HG03196 (cell line): ENCODE data around the gene KHDRBS2.
A peak's percentile ranks its signal among the peaks of the same experiment; 100 is the strongest.

ENCODE experiments used
- ATAC-seq: cut with Tn5 transposase; IDR thresholded peaks from one replicate; pipeline ENCODE4 v1.9.1; 2021; ENCODE audit not compliant: unreplicated experiment

KHDRBS2 gene

DNA sequence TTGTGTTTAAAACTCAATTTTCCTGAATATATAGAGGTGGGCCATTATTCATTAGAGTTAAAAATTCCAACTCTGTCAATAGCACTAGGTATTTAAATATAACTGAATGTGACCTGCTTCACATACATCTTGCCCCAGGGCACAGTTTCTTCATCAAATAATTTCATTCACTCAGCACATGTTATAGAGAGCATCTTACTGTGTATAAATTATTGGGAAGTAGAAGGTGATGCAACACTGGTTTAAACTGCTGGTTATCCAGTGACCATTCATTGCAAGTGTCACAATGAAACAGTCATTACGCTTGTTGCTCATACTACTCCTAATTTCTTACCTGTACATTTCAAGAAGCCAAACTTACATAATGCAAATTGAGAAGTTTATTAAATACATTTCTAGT, 93.4 kb downstream of the KHDRBS2 start:
- ATAC-seq, result no peak

DNA sequence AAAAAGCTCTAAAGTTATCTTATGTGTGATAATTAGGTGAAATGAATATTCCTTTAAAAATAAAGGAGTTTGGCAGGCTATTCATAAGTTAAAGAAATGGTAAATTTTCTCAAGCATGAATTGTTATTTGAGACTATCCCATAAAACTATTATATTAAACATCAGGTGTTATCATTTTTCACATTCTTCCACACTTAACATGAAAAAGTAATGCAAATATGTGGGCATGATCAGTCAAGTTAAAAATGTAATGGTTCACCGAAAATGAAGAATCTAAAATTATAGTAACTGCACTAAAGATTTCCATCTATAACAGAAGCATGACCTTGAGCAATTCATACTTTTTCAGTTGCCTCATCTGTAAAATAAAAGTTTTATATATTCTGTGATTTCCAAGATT, 110.8 kb downstream of the KHDRBS2 start:
- ATAC-seq, result no peak

DNA sequence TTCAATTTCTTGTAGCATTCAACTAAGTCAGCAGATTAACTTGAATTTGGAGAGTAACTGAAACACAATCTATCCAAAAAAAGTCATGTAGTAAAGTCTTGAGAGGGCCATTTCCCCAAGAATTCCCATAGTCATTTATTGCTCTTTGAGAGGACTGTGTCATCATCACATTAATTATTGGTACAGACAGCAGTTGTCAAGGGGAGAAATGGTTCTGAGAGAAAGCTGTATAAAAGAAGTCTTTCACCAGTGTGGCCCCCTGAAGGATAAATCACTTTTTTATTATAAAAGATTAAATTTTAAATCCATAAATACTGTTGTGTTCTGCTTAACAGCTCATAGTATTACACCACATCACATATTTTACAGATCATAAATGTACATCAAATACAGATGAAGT, 111.5 kb downstream of the KHDRBS2 start:
- no peak for ATAC-seq

DNA sequence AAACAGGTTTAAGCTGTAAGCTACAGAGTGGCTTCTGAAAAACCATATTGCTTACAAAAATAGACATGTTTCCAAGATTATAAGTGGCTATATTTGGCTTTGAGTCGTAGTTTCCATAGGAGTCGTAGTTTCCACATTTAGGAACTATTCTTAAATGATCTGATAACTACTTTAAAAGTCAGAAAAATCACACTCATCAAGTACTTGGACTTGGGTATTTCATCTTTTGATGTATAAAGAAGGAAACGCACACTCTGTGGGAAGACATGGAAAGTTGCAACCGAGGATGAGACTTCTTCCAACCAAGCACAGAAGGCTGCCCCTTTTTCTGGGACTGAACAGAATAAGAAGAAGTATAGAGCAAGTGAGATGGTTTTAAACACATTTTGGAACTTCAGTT, 118.3 kb downstream of the KHDRBS2 start:
- ATAC-seq, result no peak

DNA sequence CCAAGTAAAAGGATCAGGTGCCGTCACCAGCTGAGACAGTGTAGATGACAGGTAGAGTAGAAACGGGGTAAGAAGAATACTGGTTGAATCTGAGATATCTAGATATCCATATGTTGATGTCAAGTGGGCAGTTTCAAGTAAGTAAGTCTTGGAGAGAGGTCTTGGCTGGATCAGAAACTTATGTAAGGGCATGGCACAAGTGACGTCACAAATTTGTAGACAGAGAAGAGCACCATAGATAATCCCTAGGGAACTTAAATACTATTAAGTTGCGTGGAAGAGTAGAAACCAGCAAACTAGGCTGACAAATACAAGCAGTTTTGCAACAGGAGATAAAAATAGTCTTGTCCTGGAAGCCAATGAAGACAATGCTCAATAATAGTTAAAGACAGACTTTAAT, 123.2 kb downstream of the KHDRBS2 start:
- ATAC-seq, result no peak

DNA sequence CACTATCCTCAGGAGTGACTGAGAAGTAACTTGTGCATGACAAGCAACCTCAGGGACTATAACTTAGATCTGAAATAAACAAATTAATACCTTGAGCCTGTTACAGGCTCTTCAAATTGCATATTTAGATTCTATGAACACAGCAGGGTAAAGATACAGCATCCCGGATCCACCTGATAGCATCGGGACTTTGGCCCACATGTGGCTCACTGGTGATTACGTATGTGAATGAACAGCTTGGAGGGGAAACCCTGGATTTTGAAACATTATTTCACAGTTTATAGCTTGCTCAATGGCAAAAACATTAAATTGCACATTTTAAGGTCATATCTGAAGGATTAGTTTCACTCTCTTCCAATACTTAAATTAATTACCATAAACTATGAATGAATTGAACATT, 133.2 kb downstream of the KHDRBS2 start:
- no peak for ATAC-seq

DNA sequence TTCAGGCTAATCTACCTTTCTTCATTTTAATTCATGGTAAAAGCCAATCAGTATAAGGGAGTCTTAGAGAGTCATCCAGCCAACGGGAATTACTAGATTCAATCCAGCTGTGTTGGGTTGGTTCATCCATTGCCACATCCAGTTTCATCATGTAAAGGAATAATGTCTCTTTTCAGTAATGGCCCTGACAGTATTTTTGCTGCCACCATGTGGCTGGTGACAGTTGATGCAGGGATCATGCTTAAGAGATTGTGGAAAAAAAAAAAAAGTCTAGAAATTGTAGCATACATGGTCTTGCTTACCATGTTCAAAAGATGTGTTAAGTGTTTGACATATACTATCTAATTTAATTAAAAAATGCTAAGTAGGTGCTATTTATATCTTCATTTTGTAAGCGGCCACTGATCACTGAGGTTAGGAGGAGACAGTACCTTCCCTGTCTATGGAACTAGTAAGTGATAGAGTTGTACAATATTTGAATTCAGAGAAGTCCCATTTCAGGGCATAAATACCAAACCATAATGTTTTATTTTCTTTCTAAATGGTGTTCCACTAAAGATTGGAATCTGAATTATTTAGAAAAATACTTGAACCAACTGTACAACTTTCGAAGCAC, 135.9 kb downstream of the KHDRBS2 start:
- ATAC-seq, result peak; percentile 61

DNA sequence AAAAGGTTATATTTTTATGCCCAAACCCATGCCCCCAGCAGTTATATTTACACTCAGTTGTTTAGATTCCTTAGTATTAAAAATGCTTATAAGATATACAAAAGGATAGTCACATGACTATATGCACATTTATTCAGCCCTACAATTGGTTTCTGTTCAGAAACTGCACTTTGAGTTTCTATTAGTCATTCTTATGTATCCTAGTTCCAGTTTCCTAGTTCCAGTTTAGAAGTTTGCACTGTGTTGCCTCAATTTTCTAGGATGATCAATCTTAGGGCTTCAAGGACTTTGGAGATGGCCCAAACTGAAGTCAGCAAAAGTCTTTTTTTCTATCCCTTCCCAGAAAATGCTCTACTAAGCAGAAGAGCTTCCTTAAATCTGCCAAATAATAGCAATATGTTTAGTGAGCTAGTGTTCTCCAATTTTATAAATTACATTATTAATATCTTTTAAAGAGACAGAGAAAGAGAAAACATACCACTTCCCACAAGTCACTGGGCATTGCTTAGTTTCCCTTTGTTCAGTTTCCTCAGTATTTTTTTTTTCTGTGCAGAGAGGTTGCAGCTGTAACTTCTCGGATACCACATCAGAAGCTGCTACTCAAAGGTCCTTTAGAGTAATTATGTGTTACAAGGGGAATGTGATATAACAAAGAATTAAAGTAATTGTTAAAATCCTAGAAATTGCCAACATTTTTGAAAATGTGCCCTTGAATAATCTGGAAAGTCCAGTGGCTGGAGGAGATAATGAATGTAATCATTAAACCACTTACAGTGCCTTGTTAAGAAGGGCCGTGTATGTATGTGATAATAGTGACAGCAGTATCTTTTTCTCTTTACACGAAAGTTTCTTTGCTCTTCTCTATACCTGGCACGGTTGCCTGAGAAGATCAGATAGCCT, 138.8 kb downstream of the KHDRBS2 start:
- no peak for ATAC-seq

DNA sequence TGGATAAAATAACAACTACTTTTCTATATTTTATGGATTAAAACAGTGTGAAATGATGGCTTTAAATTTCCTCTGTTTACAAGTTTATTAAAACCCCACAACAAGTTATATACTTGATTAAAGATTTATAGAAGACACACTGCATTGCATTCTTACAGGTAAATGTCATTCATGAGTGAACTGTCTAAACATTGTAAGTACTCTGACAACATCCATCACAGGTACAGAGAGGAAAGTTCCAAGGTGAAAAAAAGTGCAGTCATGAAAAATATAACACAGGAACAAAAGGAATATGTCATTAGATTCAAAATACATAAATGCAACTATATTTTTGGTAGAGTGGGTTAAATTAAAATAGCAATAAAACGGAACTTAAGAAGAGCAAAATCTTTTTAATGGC, 156.9 kb downstream of the KHDRBS2 start:
- ATAC-seq, result no peak

DNA sequence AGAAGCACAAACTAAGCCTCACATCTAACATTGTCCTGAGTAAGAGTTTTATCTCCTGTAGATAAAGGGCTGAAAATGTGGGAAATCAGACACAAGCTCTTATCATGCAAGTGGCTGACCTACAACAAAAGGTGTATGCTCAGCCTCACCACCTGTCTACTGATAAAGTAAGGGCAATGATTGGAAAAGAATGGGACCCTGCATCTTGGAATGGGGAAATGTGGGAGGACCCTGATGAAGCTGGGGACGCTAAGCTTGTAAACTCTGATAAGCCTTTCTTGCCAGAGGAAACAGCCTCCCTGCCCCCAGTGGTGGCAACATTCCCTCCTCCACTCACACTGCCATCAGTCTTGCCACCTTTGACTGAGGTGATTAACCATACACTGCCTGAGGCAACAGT, 166.6 kb downstream of the KHDRBS2 start:
- no peak for ATAC-seq

DNA sequence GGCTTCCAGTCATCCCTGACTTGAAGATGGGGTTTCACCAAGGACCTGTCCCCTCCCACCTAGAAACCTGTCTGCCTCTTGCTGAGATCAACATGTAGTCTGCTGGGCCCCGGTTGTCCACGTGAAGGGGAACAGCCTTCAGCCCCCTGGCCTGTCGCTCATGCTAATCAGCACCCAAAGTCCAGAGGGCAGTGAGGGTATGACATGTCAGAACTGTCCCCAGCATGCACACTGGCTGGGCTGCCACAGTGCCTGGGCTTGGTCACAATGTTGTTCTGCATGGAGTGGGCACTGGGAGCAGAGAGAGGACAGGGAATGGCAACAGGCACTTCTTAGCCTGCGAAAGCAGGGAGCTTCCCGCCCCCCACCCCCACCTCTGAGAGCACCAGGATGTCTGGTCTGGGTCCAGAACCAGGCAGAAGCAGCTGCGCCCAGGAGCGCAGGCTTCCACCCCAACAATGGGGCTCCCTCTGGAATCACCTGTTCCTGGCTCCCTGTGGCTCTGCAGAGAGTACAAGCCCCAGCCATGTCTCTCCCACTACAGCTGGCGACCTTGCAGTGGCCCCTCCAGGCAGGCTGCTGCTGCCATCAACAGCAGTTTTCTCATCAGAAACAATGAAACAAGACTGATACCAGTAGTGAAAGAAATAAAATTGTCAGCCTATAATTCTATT, 182.7 kb downstream of the KHDRBS2 start:
- no peak for ATAC-seq

DNA sequence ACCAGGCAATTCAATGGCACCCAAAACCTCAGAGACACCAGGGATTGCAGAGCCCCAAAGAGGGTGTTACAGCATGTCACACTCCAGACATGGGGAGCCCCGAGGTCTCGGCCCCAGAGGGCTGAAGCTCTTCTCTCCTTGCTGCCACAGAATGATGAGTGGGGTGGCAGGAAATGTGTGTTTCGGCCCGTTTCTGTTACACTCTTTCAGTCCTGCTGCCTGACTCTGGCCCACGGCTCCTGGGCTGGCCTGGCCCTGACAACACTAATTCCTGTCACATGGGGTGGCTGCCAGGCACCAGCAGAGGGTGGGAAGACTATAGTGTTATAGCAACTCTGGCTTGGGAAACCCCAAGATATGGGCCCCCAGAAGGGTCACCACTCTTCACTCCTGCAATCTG, 183.6 kb downstream of the KHDRBS2 start:
- no peak for ATAC-seq

DNA sequence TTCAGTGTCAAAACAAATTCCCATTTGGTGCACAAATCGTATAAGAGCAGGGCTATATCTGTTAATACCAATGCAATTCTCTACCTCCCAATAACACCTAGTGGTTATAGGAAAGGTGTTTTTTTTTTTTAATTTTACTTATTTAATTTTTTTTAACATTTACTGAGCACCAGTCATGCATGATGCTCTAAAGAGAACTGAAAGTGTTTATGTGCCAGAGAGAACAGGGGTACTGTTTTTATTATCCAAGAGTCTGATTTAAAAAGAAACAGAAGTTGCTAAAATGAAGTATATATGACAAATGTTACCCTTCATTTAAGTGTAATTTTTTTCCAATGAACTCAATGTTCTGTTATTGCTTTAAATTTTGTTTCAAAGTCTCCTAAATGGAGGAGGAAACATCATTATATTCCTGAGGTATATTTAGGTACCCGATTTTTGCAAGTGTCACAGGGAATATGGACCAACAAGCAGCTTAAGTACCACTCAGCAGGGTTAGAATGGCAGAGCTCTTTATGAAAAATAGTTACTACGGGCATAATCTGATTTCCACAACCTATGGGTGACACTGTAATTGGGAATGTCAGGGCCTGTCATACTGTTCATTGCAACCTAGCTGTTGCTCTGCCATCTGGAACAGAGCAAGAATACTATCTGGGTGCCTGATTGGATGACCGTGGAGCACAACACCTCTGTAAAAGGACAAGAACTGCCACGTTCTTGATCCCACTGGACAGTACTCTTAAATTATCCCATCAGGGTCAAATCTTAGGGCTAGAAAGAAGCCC, 195.4 kb downstream of the KHDRBS2 start:
- ATAC-seq, result no peak

DNA sequence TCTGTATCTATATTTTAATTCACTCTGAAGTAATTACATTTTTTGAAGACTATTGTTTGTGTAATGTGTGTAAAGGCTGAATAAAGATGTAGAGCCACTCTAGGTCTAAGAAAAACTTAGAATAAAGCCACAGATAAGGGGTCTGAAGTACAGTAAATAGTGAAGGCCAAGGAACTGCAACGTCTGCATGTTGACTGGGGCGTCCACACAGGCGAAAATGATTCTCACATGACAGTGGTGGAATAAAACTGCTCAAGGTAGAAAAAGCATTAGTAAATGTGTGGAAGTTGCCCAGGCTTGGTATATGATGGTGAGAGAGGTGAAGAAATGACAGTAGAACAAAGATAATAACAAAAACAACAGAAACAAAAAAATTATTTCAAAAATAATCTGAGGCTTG, 196.2 kb downstream of the KHDRBS2 start:
- ATAC-seq, result no peak

DNA sequence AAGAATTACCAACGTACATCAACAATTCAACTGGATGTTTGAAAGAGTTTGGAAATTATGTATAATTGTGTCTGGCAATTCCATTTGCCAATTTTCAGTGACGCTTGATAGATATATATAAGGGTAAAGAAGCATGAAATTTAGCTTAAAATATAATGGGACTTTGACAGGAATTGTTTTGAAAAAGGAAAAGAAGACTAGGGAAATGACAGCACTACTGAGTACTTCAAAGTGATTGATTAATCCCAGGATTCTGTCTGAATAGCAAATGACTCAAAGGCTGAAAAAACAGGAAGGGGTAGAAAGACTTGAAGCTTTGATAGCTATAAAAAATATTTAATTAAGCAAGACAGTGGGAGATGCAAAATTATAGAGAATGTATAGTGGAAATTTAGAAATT, 200.0 kb downstream of the KHDRBS2 start:
- ATAC-seq, result no peak

DNA sequence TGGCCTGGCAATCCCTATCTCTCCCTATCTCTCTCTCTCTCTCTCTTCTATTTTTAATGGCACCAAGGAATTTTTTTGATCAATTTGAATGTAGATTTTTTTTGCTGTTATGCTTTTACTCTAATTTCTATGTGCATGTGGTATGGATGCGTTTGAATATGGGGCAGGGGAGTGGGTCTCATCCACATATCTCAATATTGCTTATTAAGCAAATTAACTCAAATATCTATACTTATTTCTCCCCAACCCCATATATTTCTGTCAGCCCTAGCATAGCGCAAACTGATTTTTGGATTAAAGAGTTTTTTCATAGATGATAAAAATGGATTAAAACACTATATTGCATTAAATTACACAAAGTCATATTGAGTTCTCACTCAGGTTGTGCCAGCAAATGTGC, 210.2 kb downstream of the KHDRBS2 start:
- ATAC-seq, result no peak

DNA sequence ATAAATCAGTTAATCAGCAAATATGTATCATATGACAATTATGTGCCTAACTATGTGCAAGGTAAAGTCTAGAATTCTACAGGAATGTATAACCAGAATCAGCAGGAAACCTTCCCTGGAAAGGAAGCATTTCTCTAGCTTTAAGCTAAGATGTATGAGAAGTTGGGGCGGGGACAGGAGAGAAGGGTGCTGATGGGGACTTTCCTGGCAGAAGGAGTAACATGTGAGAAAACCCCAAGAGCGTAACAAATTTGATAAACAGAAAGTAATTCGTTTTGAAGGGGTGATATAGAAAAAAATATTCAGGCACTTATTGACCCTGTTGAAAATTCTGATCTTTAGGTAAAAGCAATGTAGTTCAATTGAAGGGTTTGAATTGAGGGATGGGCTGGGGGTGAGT, 226.1 kb downstream of the KHDRBS2 start:
- no peak for ATAC-seq

DNA sequence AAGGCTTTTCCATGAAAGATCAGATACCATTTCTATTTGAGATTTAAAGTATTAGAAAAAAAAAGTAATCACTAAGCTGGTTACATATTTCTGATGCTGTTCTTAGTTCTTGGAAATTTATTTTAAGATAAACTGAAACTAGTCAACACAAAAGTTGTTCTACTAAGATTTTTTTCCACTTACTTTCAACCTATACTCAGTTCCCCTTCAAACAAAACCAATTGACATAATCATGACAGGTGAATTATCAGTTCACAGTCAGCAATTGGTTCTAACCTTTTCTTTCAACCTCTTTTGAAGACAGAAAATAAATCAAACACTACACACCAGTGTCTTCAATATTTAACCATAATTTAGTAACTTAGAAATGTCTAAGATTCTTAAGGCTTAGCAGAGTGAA, 228.7 kb downstream of the KHDRBS2 start:
- ATAC-seq, result no peak

DNA sequence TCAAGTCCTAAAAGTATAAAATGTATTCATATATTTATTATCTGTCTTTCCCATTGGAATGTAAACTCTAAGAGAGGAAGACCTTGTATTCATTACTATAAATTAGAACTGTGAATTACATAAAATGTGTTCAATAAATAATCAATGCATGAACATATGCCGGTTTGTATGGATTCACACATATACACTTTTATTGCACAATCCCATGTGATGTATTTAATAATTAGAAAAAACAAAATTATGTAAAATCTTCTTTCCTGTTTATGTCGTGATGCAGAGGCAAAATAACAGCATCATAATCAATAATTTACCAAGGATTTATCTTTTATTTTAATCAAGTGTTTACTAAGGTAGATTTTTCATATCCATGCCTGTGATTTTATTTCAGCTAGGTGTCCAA, 240.5 kb downstream of the KHDRBS2 start:
- no peak for ATAC-seq

DNA sequence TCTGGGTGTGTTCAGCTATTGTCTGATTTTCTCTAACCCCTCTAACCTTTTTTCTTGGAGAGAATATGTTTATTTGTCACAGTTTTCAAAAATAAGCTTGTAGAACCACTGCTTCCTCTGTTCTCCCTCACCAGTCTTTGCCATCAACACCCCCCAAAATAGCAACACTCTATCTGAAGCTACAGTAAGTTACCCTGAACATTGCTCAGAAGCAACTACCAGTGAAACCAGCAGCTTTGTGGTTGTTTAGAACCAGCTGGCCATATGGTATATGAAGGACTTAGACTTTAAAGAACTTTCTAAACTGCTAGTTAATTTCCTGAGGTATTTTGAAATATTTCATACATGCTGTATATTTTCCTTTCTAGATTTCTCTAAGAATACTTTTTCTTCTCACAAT, 242.9 kb downstream of the KHDRBS2 start:
- no peak for ATAC-seq

DNA sequence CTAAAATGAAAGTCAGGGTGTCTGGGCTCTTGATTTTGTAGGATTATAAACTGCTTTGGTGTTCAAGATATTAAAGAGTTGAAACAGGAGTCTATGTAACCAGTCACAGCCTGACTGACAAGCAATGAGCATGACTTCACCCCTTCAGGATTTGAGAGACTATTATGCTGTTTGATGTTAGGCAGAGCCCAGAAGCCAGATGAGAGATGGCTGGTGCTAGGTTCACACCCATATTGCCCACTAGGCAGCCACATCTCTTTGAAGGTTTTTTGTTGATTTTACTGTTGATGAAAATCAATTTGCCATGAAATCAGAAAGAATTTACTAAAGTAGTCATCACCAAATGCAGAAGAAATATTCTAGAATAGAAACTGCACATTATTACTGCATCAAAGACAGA, 243.6 kb downstream of the KHDRBS2 start:
- ATAC-seq, result no peak
